GM18951 (cell line): ENCODE measurements around the gene BBX.

ENCODE experiments used
- POLR2A ChIP-seq: IDR thresholded peaks from 4 replicates; pipeline ENCODE4 v1.6.1; 2011; ENCODE audit warnings: mild to moderate bottlenecking; ENCODE audit not compliant: insufficient read length, insufficient read depth; ENCODE audit errors: extremely low read depth
- in situ Hi-C: fragments of 300-500 bp; cut with MboI; formaldehyde crosslinking; loops from one replicate; pipeline ENCODE4 v1.12.0; 2022; ENCODE audit warnings: low sequenced_read_pairs, mixed read lengths, inconsistent platforms; ENCODE audit not compliant: unreplicated experiment

Gene BBX

DNA sequence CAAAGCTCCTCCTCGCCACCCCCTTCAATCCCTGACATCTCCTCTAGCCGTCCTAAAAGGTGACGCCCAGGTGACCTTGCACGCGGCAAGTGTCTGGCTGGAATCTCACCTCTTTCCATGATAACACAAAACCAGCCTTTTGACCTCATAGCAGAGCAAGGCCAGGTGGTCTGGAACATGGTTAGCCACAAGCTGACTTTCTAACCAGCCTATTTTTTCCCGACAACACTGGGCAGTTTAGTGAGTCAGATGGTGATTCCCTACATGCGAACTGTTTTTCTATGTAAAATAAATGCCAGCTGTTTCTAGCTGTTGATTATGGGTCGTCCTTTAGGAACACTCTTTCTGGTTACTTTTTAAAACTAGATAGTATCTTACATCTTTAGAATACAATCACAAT, 325.0 kb downstream of the BBX start:
- in situ Hi-C loops: no loop called here
- no peak for TF ChIP-seq POLR2A

DNA sequence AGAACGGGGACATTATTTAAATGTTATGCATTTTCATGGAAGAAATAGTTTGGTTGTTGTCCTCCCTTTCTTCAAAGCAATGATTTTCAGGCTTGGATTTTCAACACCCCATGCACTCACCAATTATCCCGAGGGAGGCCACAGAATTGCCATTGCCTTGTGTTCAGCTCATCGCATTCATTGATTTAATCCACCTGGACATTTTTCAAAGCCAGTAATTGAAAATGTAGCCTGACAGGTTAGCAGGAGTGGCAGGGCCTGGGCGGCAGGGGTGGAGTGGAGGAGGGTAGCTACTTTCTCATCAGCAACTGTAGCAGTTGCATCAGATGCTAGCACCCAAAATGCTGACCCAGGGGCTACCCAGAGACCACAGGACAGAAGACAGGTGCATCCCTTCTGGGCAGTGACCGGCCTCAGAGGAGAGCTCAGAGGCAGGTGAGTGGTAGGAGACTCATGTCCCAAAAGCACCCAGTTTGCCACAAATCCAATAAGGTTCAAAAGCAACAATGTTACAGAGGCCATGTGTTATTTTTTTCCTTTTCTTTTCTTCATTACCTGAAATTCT, 325.7 kb downstream of the BBX start:
- in situ Hi-C loops: no loop called here

DNA sequence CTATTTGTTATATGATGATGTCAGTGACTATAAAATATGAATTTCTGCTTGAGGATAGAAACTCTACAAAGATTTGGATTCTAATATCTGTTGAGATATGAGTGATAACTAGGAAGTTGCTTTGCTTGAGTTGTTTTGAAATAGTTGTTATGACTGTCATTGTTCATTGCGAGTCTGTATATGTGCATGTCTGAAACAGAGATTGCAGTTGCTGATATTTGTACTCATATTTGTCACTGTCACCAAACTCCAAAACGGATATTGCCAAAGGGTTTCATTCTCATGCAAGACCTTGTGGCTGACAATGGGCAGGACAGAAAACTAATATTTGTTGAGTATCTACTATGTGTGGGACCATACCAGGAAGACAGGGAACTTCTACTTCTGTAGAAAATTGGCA, 327.9 kb downstream of the BBX start:
- no peak for TF ChIP-seq POLR2A
- in situ Hi-C loops: no loop called here

More for the DNA sequence above, 325.7 kb downstream of the BBX start:
- no peak for TF ChIP-seq POLR2A

DNA sequence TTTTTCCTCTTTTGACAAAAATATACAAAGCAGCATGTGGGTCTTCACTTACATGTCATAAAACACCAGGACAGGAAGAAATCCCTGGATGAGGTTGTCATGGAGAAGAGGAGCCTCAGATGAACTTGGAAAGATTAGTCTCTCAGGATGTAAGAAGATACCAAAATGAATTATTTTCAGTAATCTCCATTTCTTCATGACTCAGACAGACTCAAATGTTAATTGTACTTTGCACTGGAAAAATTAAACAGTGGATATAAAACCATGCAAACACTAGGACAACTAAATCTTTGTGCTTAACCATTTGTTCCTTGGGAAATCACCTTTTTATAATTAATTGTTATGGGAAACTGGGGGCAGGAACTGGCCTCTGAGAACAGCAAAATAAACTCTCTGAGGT, 331.1 kb downstream of the BBX start:
- TF ChIP-seq POLR2A: no peak
- in situ Hi-C loops: no loop called here

DNA sequence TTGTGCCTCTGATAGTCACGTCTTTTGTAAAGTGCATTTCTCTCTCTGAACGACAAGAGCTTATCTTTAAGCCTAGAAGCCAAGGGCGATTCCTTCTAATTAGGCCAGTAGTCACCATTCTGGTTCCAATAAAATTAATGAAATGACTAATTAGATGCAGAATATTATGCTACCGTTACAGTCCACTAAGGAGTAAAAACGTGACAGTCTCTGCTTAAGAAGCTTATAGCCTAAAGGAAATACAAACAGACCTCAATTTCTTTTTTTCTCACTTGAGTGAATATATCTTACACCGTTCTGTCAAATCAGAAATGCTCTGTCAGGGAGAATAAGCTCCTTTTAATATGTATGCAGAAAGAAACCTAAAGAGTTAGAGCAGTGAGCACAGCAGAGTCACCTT, 332.0 kb downstream of the BBX start:
- TF ChIP-seq POLR2A: no peak
- in situ Hi-C loops: no loop called here

DNA sequence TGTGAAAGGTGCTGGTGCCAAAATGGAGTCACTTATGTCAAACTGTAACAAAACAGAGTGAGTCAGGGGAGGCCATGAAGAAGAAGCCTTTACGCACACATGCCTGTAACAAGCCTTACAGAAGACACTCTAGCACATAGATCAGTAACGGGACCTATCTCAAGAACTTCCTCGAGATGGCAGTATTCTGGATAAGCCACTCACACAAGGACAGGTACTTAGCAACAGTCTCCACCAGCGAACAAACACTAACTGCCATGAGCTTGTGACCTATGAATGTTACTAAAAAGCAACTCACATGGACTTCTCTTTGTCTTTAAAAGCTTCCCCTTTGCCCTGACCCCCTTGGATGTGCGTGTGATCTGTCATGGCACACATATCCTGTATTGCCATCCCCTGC, 332.9 kb downstream of the BBX start:
- TF ChIP-seq POLR2A: no peak
- in situ Hi-C loops: no loop called here

DNA sequence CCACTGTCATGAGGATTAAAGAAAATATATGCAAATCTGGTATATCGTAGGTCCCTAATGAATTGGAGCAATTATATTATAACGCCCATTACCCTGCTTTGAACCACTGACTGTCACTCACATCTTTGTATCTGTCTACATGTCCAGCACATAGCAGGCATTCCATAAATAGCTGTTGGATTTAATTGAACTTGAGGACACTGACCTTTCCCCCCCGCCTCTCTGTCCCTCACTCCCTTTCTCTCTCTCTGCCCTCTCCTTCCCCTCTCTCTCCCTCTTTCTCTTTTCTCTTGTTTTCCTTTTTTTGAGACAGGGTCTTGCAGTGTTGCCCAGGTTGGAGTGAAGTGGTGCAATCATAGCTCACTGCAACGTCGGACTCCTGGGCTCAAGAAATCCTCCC, 335.1 kb downstream of the BBX start:
- TF ChIP-seq POLR2A: no peak
- in situ Hi-C loops: no loop called here

DNA sequence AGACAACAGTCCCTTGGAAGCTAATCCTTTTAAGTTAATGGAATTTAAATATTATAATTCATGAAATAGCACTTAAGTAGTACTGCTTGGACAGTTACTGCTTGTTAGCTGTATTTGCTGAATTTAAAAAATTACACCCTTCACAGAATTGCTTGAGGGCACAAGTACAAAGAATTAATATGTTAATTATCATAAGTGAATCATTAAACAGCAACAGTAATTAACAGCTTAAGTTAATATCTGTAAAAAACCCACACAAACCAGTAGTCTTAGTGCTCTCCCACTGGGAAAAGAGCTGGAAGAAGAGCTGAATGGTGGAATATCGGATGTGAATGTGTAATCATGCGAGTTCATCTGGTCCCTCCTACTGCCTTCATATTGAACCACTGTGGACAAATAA, 336.1 kb downstream of the BBX start:
- TF ChIP-seq POLR2A: no peak
- in situ Hi-C loops: no loop called here
